Measurements from ENCODE around the gene KLF7.

DNA sequence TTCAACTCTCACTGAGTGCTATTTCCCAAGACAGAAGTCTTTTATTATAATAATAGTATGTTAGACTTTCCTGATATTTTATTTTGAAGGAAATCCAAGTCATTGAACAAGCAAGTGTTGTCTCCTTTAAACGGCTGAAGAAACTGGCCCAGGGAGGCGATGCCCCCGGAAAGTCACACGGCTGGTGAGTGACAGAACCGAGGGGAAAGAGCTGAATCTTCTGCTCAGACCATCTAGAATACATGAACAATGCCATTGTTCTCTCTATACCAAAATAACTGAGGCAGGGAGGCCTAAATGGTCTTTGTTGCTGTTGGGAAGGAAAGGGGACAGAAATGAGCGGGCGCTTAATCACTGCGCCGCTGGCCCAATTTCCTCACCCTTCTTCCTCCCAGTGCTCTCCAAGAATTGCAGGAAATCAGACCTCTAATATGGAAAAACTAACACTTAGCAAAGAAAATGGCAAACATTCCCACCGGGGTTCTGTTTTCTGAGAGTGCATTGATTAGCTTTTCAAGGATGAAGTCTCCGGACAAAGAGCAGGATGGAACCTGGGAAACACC, 101.5 kb downstream of the KLF7 start:
- TF ChIP-seq, protein P1, sequence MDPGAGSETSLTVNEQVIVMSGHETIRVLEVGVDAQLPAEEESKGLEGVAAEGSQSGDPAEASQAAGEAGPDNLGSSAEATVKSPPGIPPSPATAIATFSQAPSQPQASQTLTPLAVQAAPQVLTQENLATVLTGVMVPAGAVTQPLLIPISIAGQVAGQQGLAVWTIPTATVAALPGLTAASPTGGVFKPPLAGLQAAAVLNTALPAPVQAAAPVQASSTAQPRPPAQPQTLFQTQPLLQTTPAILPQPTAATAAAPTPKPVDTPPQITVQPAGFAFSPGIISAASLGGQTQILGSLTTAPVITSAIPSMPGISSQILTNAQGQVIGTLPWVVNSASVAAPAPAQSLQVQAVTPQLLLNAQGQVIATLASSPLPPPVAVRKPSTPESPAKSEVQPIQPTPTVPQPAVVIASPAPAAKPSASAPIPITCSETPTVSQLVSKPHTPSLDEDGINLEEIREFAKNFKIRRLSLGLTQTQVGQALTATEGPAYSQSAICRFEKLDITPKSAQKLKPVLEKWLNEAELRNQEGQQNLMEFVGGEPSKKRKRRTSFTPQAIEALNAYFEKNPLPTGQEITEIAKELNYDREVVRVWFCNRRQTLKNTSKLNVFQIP (CRISPR knock-in tag; IDR thresholded peaks at IDR 0.05; ENCODE audit: borderline replicate concordance, low read depth): no peak
- TF ChIP-seq ZC3H10 (CRISPR knock-in tag; IDR thresholded peaks at IDR 0.05) (no peak), GLIS3 (CRISPR knock-in tag; IDR thresholded peaks at IDR 0.05) (no peak), ZNF70 (CRISPR knock-in tag; IDR thresholded peaks at IDR 0.05) (no peak), ISL1 (CRISPR knock-in tag; IDR thresholded peaks at IDR 0.05) (no peak), CSDC2 (CRISPR knock-in tag; IDR thresholded peaks at IDR 0.05) (no peak), TCF4 (CRISPR knock-in tag; IDR thresholded peaks at IDR 0.05; ENCODE audit: borderline replicate concordance) (no peak)
- TF ChIP-seq, protein P2, sequence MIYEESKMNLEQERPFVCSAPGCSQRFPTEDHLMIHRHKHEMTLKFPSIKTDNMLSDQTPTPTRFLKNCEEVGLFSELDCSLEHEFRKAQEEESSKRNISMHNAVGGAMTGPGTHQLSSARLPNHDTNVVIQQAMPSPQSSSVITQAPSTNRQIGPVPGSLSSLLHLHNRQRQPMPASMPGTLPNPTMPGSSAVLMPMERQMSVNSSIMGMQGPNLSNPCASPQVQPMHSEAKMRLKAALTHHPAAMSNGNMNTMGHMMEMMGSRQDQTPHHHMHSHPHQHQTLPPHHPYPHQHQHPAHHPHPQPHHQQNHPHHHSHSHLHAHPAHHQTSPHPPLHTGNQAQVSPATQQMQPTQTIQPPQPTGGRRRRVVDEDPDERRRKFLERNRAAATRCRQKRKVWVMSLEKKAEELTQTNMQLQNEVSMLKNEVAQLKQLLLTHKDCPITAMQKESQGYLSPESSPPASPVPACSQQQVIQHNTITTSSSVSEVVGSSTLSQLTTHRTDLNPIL (CRISPR knock-in tag; IDR thresholded peaks at IDR 0.05; ENCODE audit: low read depth): no peak
- TF ChIP-seq, protein P3, sequence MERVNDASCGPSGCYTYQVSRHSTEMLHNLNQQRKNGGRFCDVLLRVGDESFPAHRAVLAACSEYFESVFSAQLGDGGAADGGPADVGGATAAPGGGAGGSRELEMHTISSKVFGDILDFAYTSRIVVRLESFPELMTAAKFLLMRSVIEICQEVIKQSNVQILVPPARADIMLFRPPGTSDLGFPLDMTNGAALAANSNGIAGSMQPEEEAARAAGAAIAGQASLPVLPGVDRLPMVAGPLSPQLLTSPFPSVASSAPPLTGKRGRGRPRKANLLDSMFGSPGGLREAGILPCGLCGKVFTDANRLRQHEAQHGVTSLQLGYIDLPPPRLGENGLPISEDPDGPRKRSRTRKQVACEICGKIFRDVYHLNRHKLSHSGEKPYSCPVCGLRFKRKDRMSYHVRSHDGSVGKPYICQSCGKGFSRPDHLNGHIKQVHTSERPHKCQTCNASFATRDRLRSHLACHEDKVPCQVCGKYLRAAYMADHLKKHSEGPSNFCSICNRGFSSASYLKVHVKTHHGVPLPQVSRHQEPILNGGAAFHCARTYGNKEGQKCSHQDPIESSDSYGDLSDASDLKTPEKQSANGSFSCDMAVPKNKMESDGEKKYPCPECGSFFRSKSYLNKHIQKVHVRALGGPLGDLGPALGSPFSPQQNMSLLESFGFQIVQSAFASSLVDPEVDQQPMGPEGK (CRISPR knock-in tag; IDR thresholded peaks at IDR 0.05; ENCODE audit: borderline replicate concordance): no peak
